ENCODE results near the gene PMM2.
"Not testable (repeated sequence)": the region's sequence is repeated elsewhere in the genome, so short reads cannot be mapped to it uniquely, and the experiment has no call there.

PMM2 gene

DNA sequence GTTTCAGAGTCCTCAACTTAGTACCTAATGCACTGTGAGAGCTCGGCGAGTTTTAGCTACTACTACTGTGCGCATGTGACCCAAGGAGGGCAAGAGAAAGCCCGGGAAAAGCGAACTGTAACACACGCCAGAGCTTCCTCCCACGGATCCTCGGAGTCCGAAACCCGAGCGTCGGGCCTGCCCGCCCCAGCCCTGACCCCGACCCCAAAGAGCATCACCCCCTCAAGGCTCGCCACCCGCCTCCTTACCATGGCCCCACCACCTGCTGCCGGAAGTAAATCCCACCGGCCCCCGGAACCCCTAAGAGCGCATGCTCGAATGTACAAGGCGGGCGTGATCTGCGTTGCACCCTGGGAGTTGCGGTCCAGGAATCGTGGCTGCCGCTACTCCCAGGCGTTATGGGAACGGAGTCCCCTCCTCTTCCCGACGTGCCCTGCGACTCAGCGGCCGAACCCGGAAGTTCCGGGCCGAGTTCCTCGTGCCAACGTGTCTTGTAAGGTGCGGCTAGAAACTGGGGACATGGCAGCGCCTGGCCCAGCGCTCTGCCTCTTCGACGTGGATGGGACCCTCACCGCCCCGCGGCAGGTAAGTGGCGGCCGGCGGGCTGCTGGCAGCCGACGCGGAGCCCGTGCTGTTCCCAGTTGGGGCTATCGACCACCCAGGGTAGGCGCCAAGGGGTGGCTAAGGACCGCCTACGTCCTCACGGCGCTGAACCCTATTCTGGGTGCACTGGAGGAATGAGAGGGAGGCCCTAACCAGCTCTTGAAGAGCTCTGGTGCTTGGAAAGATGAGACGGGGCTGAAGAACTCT, at the start of gene PMM2, which contains the start of gene TMEM186:
Gene PMM2 (plus strand): TSS at position 476 of the 810 bp plus-strand sequence. CDS start 44 bp downstream, at position 520.
Gene TMEM186 (minus strand): TSS at position 276 of the 810 bp plus-strand sequence. CDS start 25 bp downstream, at position 251.
- no peaks in the 10 kb centered on the region for H3K27me3 Mint-ChIP-seq
- peaks cover 55% of the 10 kb centered on the region for H3K4me1 Mint-ChIP-seq (ENCODE audit: low read depth)
- no peaks in the 10 kb centered on the region for H3K9me3 Mint-ChIP-seq

GRCh38 chr16:8748944-8749343, 48.7 kb upstream of the PMM2 start:
- not testable (repeated sequence) for H3K4me1 Mint-ChIP-seq (ENCODE audit: low read depth); DNase-seq; H3K4me3 Mint-ChIP-seq; H3K9me3 Mint-ChIP-seq; H3K27me3 Mint-ChIP-seq; H3K27ac Mint-ChIP-seq
- H3K36me3 Mint-ChIP-seq (ENCODE audit: low read depth): peaks cover 25% of the 10 kb centered on the region

More for the DNA sequence above, at the start of gene PMM2, which contains the start of gene TMEM186:
- H3K36me3 Mint-ChIP-seq (ENCODE audit: low read depth): peaks cover 87% of the 10 kb centered on the region
- H3K4me3 Mint-ChIP-seq: peak within 1 kb of the TSS; percentile 98
- peak within 1 kb of the TSS; percentile 96 for H3K27ac Mint-ChIP-seq
- DNase-seq: peak; percentile 93

GRCh38 chr16:8751481-8752311, 45.9 kb upstream of the PMM2 start:
- H3K9me3 Mint-ChIP-seq: no peaks in the 10 kb centered on the region
- H3K4me3 Mint-ChIP-seq: no peak overlapping the region
- DNase-seq: no peak
- no peak overlapping the region for H3K27ac Mint-ChIP-seq
- no peaks in the 10 kb centered on the region for H3K4me1 Mint-ChIP-seq (ENCODE audit: low read depth)
- no peaks in the 10 kb centered on the region for H3K27me3 Mint-ChIP-seq
- H3K36me3 Mint-ChIP-seq (ENCODE audit: low read depth): peaks cover 24% of the 10 kb centered on the region

- H3K4me3 Mint-ChIP-seq: no peak overlapping the region
- H3K27ac Mint-ChIP-seq: no peak overlapping the region
- H3K27me3 Mint-ChIP-seq: no peaks in the 10 kb centered on the region
- H3K36me3 Mint-ChIP-seq (ENCODE audit: low read depth): peaks cover 27% of the 10 kb centered on the region
- no peaks in the 10 kb centered on the region for H3K9me3 Mint-ChIP-seq
- no peaks in the 10 kb centered on the region for H3K4me1 Mint-ChIP-seq (ENCODE audit: low read depth)
- DNase-seq: no peak
Measured at GRCh38 chr16:8752706-8753105, 44.9 kb upstream of the PMM2 start.

GRCh38 chr16:8753416-8754054, 44.1 kb upstream of the PMM2 start:
- DNase-seq: no peak
- Mint-ChIP-seq H3K9me3 (no peaks in the 10 kb centered on the region), H3K27me3 (no peaks in the 10 kb centered on the region), H3K4me3 (no peak overlapping the region), H3K27ac (no peak overlapping the region), H3K4me1 (ENCODE audit: low read depth) (no peaks in the 10 kb centered on the region), H3K36me3 (ENCODE audit: low read depth) (peaks cover 31% of the 10 kb centered on the region)

GRCh38 chr16:8756755-8757154, 40.9 kb upstream of the PMM2 start:
- DNase-seq: no peak
- Mint-ChIP-seq H3K9me3 (no peaks in the 10 kb centered on the region), H3K27ac (no peak overlapping the region), H3K36me3 (ENCODE audit: low read depth) (peaks cover 24% of the 10 kb centered on the region), H3K27me3 (no peaks in the 10 kb centered on the region), H3K4me3 (no peak overlapping the region), H3K4me1 (ENCODE audit: low read depth) (no peaks in the 10 kb centered on the region)

DNA sequence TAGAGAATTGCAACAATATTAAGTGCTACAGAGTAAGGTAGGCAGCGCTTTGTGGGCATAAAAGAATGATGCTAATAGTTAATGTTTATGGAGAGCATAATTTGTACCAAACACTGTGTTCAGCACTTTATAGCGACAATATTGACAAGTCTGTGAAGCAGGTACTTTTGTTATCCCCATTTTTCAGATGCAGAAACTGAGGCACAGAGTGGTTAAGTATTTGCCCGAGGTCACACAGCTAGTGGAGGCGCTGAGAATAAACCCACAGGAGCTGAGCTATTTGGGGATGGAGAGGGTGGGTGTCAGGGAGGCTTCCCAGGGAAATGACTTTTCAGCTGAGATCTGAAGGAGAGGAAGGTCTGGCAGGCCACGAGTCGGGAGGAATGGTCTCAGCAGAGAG, 39.6 kb upstream of the PMM2 start:
- Mint-ChIP-seq H3K4me1 (ENCODE audit: low read depth) (no peaks in the 10 kb centered on the region), H3K9me3 (no peaks in the 10 kb centered on the region), H3K36me3 (ENCODE audit: low read depth) (peaks cover 18% of the 10 kb centered on the region), H3K27me3 (no peaks in the 10 kb centered on the region), H3K27ac (no peak overlapping the region), H3K4me3 (no peak overlapping the region)
- no peak for DNase-seq

- Mint-ChIP-seq H3K4me1 (ENCODE audit: low read depth) (no peaks in the 10 kb centered on the region), H3K4me3 (no peak overlapping the region), H3K27me3 (no peaks in the 10 kb centered on the region), H3K27ac (no peak overlapping the region), H3K36me3 (ENCODE audit: low read depth) (peaks cover 21% of the 10 kb centered on the region), H3K9me3 (no peaks in the 10 kb centered on the region)
- no peak for DNase-seq
Measured at GRCh38 chr16:8760021-8760420, 37.6 kb upstream of the PMM2 start.

DNA sequence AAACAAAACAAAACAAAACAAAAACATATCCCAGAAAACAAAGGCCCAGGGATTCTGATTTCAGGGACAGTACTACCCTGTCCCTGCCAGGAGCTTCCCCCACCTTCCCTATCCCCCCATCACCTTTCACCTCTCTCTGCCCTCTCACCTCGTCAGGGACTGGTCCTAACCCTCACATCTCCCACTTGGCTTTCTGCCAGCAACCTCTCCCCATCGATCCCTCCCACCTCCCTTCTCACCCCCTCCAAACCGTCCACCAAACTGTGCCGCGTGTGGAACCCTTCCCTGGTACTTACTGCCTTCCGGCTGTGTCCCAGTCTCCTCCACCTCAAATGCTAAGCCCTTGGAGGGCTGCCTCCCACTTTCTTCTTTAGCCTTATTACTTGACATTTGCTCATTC, 36.6 kb upstream of the PMM2 start:
- Mint-ChIP-seq H3K4me1 (ENCODE audit: low read depth) (no peaks in the 10 kb centered on the region), H3K27ac (no peak overlapping the region)

GRCh38 chr16:8762254-8762653, 35.4 kb upstream of the PMM2 start:
- no peaks in the 10 kb centered on the region for H3K9me3 Mint-ChIP-seq
- no peak for DNase-seq
- H3K4me3 Mint-ChIP-seq: no peak overlapping the region
- no peaks in the 10 kb centered on the region for H3K4me1 Mint-ChIP-seq (ENCODE audit: low read depth)
- no peaks in the 10 kb centered on the region for H3K27me3 Mint-ChIP-seq
- H3K27ac Mint-ChIP-seq: no peak overlapping the region
- H3K36me3 Mint-ChIP-seq (ENCODE audit: low read depth): peaks cover 25% of the 10 kb centered on the region

More for the DNA sequence above, 36.6 kb upstream of the PMM2 start:
- Mint-ChIP-seq H3K4me3 (no peak overlapping the region), H3K36me3 (ENCODE audit: low read depth) (peaks cover 26% of the 10 kb centered on the region), H3K9me3 (no peaks in the 10 kb centered on the region), H3K27me3 (no peaks in the 10 kb centered on the region)
- no peak for DNase-seq

DNA sequence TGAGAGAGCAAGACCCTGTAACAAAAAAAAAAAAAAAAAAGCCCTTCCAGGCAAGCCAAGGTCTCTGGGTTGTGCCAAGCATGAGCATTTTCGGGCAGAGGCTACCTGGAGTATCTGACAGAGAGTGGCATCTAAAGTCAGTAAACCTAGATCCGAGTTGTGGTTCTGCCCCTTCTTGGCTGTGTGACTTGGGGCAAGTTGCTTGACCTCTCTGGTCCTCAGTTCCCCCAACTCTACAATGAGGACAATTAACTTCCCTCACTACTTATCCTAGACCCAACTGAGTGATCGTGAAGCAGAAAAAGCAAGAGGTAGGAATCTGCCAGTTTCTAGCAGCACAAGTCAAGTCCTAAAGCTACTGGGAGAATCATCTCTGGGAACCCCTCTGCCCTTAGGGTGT, 34.6 kb upstream of the PMM2 start:
- Mint-ChIP-seq H3K4me3 (no peak overlapping the region), H3K4me1 (ENCODE audit: low read depth) (no peaks in the 10 kb centered on the region), H3K27ac (no peak overlapping the region), H3K9me3 (no peaks in the 10 kb centered on the region), H3K36me3 (ENCODE audit: low read depth) (peaks cover 22% of the 10 kb centered on the region), H3K27me3 (no peaks in the 10 kb centered on the region)
- no peak for DNase-seq

DNA sequence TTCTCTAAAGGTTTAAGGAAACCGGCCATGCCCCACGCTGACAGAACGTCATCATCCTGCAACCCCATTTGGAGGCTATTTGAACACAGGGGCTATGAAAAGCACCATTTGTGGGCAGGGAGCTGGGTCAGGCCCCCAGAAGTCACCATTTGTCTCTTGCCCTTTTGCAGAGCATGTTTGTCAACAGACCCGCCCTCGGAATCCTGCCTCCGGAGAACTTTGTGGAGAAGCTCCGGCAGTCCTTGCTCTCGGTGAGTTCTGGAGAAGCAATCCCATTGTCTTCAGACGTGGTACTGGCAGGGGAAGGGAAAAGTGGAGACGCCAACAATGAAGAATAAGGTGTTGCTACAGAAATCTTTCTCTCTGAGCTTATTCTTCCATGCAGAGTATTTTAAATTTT, 33.7 kb upstream of the PMM2 start:
- Mint-ChIP-seq H3K4me1 (ENCODE audit: low read depth) (no peaks in the 10 kb centered on the region), H3K27ac (no peak overlapping the region), H3K27me3 (no peaks in the 10 kb centered on the region), H3K9me3 (no peaks in the 10 kb centered on the region), H3K36me3 (ENCODE audit: low read depth) (peaks cover 28% of the 10 kb centered on the region), H3K4me3 (no peak overlapping the region)
- DNase-seq: no peak

DNA sequence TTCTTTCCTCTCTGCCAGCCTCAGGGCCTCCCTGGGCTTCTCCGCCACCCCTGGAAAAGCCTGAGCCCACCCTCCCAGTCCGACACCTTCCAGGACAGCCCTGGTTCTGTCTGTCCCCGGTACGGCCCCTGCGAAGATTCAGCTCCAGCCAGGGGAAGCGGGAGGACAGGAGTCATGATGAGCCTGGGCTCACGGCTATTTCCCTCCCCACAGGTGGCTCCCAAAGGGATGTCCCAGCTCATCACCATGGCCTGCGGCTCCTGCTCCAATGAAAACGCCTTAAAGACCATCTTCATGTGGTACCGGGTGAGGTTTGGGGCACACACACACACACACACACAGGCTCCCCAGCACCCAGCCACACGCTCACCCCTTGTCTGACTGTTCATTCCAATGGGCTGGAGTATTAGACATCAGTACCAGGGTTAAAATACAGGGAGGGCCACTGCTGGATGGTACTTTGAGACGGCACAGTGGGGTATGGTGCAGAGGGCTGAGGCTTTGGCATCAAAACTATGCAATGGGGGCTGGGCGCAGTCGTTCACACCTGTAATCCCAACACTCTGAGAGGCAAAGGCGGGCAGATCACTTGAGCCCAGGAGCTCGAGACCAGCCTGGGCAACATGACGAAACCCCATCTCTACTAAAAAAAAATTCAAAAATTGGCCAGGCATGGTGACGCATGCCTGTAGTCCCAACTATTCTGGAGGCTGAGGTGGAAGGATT, 33.0 kb upstream of the PMM2 start:
- no peak for DNase-seq
- Mint-ChIP-seq H3K36me3 (ENCODE audit: low read depth) (peaks cover 30% of the 10 kb centered on the region), H3K4me1 (ENCODE audit: low read depth) (no peaks in the 10 kb centered on the region), H3K4me3 (no peak overlapping the region), H3K9me3 (no peaks in the 10 kb centered on the region), H3K27ac (no peak overlapping the region), H3K27me3 (no peaks in the 10 kb centered on the region)

DNA sequence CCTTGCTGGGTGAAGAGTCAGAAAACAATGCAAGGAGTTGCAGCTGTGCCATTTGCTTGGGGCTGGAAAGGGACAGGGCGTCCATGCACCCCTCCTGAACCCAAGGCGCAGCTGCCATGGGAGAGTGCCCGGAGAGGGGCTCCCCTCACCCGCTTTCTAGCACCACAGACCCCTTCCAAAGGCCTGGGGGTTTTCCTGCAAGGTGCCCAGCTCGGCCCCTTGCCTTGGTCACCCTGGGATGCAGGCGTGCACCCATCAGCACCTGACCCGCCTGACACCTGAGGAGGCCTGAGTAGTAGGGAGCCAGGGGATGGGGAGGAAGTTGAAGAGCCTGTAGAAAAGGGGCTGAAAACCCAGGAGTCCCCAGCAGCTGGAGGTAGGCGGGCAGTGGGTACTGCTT, 30.5 kb upstream of the PMM2 start:
- H3K9me3 Mint-ChIP-seq: no peaks in the 10 kb centered on the region
- H3K27me3 Mint-ChIP-seq: no peaks in the 10 kb centered on the region
- peaks cover 31% of the 10 kb centered on the region for H3K36me3 Mint-ChIP-seq (ENCODE audit: low read depth)
- no peak for DNase-seq
- H3K4me1 Mint-ChIP-seq (ENCODE audit: low read depth): no peaks in the 10 kb centered on the region
- no peak overlapping the region for H3K27ac Mint-ChIP-seq
- H3K4me3 Mint-ChIP-seq: no peak overlapping the region

Measured in activated T-cell treated with anti-CD3 and anti-CD28 coated beads, Interleukin-2, amount 50 U/mL, for 24 hours (primary cell).